C4-2B (cell line): Measurements from ENCODE around the gene AMOTL2.

Experiments
- CTCF ChIP-seq: fragments of 450-650 bp; conservative IDR thresholded peaks from 2 replicates; pipeline ENCODE4 v1.5.1; 2017; ENCODE audit warnings: mild to moderate bottlenecking
- ZFX ChIP-seq: fragments of 450-650 bp; IDR thresholded peaks from 2 replicates; pipeline ENCODE4 v1.6.1; 2017

- TF ChIP-seq CTCF = no peak
- no peak for TF ChIP-seq ZFX
Measured at GRCh38 chr3:134371542-134372324, 2.5 kb downstream of the AMOTL2 start.
